Ovary (tissue), 9 donors: ENCODE results near the gene PLCD1. TPM values are rescaled to one million over a fixed set of nuclear protein-coding genes. Genes with fewer than 3 reads are reported as not detected.
A peak's percentile ranks its signal among the peaks of the same experiment; 100 is the strongest.

Experiments used
- DNase-seq, 5 donors: peaks; one replicate each; pipeline ENCODE4 v3.0.0-alpha.2; 2019 to 2020
- H3K27ac ChIP-seq, 2 donors: fragments of 200-600 bp; one replicate each; pipeline versions ENCODE4 v1.5.1 to v1.8.0; 2019 to 2022
- H3K27me3 ChIP-seq: fragments of 200-600 bp; one replicate; pipeline ENCODE4 v1.8.0; 2022
- H3K36me3 ChIP-seq: fragments of 200-600 bp; sonication (generic); one replicate; pipeline ENCODE4 v1.5.1; 2019
- H3K4me1 ChIP-seq: one replicate; pipeline ENCODE4 v1.8.1; 2013; ENCODE audit warnings: mild to moderate bottlenecking, moderate library complexity; ENCODE audit not compliant: insufficient read depth
- H3K4me3 ChIP-seq: fragments of 200-600 bp; sonication (generic); one replicate; pipeline ENCODE4 v1.5.1; 2017
- H3K9me3 ChIP-seq, 2 donors: fragments of 200-600 bp in 1 of 2; sonication (generic) in 1 of 2; one replicate each; pipeline versions ENCODE4 v1.5.1 to v1.8.1; 2013 to 2019; ENCODE audit warnings: mild to moderate bottlenecking in 1 of 2, moderate library complexity in 1 of 2
- EP300 ChIP-seq: sonication (generic); formaldehyde crosslinking; IDR thresholded peaks from one replicate; pipeline ENCODE4 v1.6.1; 2017; ENCODE audit warnings: antibody characterized with exemption
- POLR2A ChIP-seq: fragments of 450-650 bp; IDR thresholded peaks from one replicate; pipeline ENCODE4 v1.6.1; 2017; ENCODE audit warnings: antibody characterized with exemption, mild to moderate bottlenecking, moderate library complexity
- WGBS, 3 donors: extraction: QIAGEN DNeasy Blood & Tissue Kit in 1 of 3; methylation state at CpG; one replicate each; pipeline versions ENCODE4 v1.1.5 to v1.1.7; 2013 to 2017; 5-methylcytosine and 5-hydroxymethylcytosine counted together
- intact Hi-C, 4 donors: fragments of 100-400 bp; cut with DNase I; formaldehyde crosslinking; loops; one replicate each; pipeline versions ENCODE4 v1.11.0 to v1.15.1; 2022 to 2023
- polyA plus RNA-seq, 2 donors: library from polyadenylated mRNA; stranded (reverse); fragments of 200-250 nt in 1 of 2; fragments of 350-450 nt in 1 of 2; fragmentation: Illumina TruSeq in 1 of 2; extraction: RNeasy Lipid Tissue Mini Kit (QIAGEN cat#74804) in 1 of 2; gene quantifications; one replicate each; pipeline ENCODE4 v1.2.3, GENCODE V29; 2013 to 2014
- total RNA-seq, 7 donors: library from RNA; depleted of rRNA in 2 of 7; stranded (reverse); fragments of >200 nt in 2 of 7; fragmentation: NEBNext Ultra II Directional in 3 of 7; extraction: Animal tissue kit (Norgen Biotek cat#: 25700) in 3 of 7; gene quantifications; one replicate each; pipeline versions ENCODE4 v1.1.0 to v1.2.4, GENCODE V29; 2016 to 2023
- TF ChIP-seq, protein P1 (sequence below), 3 donors: fragments of 450-650 bp in 2 of 3; fragments of 200-600 bp in 1 of 3; IDR thresholded peaks; one replicate each; pipeline versions ENCODE4 v1.5.1 to v1.8.0; 2016 to 2022; ENCODE audit warnings: antibody characterized with exemption in 3 of 3, mild to moderate bottlenecking in 1 of 3
- donor health status: DM: no; HTN: no; CAD: no; lungs with moderate emphysema.
- donor health status: DM: no; HTN: no; CAD: no.
- donor health status: Bipolar disorder and iron deficiency.
- donor health status: DM: yes; HTN: yes; CAD: no.
- donor health status: DM: no; HTN: no; CAD: no.
- donor health status: DM: yes; HTN: yes; CAD: no.

The PLCD1 gene
- total and polyA plus RNA-seq, 9 donors, result 12.3 to 62.3 (median 27.0) TPM

DNA sequence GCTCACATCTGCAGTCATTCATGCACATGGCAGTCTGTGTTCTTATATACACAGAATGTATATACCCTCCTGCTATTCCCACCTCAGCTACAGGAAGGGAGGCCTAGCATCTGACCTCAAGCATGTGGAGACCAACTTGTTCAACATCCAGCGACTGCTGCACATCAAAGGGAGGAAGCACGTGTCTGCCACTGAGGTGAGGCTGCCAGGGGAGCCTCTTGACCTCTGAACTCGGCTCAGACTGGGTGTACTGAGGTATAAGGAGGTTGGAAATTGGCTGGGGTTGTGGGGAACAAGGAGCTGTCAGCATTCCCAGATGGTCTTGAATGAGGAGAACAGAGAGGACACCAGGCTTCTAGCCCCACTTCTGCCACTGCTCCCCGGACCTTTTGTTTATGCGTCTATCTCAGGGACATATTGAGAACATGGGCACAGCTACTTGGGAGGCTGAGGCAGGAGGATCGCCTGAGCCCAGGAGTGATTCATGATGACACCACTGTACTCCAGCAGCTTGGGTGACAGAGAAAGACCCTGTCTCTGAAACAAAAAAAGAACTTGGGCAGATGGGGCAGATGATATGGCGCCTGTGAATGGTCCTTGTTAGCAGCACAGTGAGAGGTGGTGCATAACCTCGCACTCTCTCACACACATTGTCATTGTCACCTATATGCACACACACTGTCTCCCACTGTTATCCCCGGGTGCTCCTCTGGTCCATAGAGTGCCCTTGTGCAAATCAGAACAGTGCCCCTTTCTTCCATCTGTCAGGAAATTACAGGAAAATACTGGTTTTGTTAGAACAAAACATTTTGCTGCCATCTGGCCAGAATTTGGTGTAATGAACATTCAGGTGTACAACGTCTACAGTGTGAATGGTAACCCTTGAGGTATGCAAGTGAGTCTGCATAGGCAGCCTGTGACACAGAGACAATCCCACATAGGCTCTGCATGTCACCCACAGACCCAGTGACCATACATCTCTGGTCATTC is 33.5 kb downstream of the PLCD1 start:
- Histone ChIP-seq H3K9me3 (no peaks in the 10 kb centered on the region), H3K27me3 (no peaks in the 10 kb centered on the region), H3K4me3 (no peak overlapping the region), H3K4me1 (peaks cover 8% of the 10 kb centered on the region), H3K27ac (no peak overlapping the region), H3K36me3 (no peaks in the 10 kb centered on the region)
- intact Hi-C loops, result no loop called here
- 76 to 83% (median 78%) methylated on average over 10 of the region's 10 CpGs for WGBS, 3 donors
- no peak for TF ChIP-seq POLR2A
- TF ChIP-seq, protein P1, sequence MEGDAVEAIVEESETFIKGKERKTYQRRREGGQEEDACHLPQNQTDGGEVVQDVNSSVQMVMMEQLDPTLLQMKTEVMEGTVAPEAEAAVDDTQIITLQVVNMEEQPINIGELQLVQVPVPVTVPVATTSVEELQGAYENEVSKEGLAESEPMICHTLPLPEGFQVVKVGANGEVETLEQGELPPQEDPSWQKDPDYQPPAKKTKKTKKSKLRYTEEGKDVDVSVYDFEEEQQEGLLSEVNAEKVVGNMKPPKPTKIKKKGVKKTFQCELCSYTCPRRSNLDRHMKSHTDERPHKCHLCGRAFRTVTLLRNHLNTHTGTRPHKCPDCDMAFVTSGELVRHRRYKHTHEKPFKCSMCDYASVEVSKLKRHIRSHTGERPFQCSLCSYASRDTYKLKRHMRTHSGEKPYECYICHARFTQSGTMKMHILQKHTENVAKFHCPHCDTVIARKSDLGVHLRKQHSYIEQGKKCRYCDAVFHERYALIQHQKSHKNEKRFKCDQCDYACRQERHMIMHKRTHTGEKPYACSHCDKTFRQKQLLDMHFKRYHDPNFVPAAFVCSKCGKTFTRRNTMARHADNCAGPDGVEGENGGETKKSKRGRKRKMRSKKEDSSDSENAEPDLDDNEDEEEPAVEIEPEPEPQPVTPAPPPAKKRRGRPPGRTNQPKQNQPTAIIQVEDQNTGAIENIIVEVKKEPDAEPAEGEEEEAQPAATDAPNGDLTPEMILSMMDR (IDR thresholded peaks at IDR 0.05), result no peak
- TF ChIP-seq EP300, result no peak
- peak in 1 of 5 donors; percentile 31 for DNase-seq

DNA sequence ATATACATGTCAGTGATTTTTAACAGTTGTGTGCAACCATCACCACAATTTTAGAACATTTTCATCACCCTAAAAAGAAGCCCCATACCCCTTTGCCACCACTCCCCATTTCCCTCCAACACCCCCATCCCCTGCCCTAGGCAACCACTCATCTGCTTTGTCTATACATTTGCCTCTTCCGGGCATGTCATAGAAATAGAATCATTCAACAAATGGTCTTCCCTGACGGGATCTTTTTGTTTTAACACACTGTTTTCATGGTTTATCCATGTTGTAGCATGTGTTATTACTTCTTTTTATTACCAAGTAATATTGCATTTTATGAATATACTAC is 34.8 kb downstream of the PLCD1 start:
- DNase-seq, result no peak
- intact Hi-C loops, result no loop called here
- WGBS, 3 donors, result 8 to 17% (median 10%) methylated on average over 2 of the region's 2 CpGs
- Histone ChIP-seq H3K36me3 (no peaks in the 10 kb centered on the region), H3K4me1 (peaks cover 8% of the 10 kb centered on the region), H3K27ac (no peak overlapping the region), H3K9me3 (no peaks in the 10 kb centered on the region), H3K27me3 (no peaks in the 10 kb centered on the region), H3K4me3 (peak overlapping the region; percentile 60)
- no peak for TF ChIP-seq POLR2A
- TF ChIP-seq EP300, result no peak
- TF ChIP-seq, protein P1 (IDR thresholded peaks at IDR 0.05), result no peak

DNA sequence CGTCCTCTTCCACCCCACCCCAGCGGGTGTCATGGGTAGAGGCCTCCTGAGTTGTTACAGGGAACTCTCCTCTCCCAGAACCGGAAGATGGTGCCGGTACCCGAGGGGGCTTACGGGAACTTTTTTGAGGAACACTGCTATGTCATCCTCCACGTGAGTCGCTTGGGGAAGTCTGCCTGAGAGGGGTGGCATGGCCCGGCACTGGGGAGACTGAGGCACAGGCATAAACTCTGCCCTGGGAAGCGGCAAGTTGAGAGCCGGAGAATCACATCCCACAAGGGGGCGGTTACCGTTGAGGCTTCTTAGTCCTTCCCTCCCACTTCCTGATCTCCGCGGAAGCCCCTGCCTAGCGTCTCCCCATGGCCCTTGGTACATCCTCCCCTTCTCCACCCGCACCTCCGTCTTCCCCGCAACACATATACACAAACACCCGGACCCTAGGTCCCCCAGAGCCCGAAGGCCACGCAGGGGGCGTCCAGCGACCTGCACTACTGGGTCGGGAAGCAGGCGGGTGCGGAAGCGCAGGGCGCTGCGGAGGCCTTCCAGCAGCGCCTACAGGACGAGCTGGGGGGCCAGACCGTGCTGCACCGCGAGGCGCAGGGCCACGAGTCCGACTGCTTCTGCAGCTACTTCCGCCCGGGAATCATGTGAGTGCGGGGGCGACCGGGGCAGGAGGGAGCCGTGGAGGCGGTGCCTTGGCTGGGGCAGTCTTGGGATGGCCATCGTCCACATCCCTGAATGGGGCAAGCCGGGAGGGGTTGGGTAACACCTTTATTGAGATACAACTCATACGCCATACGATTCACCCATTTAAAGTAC is 35.4 kb downstream of the PLCD1 start:
- H3K27me3 ChIP-seq, result no peaks in the 10 kb centered on the region
- intact Hi-C loops, result no loop called here
- no peaks in the 10 kb centered on the region for H3K36me3 ChIP-seq
- DNase-seq, result peak; percentile 83 to 88 (median 85)
- H3K4me1 ChIP-seq, result peaks cover 8% of the 10 kb centered on the region
- H3K4me3 ChIP-seq, result peak overlapping the region; percentile 60
- H3K9me3 ChIP-seq, result no peaks in the 10 kb centered on the region
- WGBS, 3 donors, result 0 to 1% (median 1%) methylated on average over 36 to 49 of the region's 49 CpGs
- TF ChIP-seq EP300, result no peak
- peak; percentile 32 for TF ChIP-seq POLR2A
- TF ChIP-seq, protein P1 (IDR thresholded peaks at IDR 0.05), result peak in 1 of 3 donors; percentile 16
- H3K27ac ChIP-seq, result peak overlapping the region; percentile 52 to 64

DNA sequence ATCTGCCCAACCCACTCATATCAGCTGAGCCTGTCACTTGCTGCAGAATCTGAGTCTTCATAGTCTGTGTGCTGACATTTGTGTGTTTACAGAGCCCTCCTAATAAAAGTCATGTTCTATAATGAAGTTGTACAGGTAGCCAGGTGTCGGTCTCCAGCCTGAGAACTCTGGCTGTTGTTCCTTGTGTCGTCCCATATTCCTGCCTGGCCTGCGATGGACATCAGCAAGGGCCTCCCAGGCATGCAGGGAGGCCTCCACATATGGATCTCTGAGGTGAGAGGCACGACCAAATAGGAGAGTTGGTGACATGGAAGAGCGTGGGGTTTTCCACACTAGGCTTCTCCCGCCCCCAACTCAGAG is 36.0 kb downstream of the PLCD1 start:
- H3K27me3 ChIP-seq, result no peaks in the 10 kb centered on the region
- DNase-seq, result no peak
- H3K4me1 ChIP-seq, result peaks cover 6% of the 10 kb centered on the region
- no peaks in the 10 kb centered on the region for H3K9me3 ChIP-seq
- intact Hi-C loops, result no loop called here
- WGBS, 3 donors, result 38 to 49% (median 44%) methylated on average over 6 of the region's 6 CpGs
- TF ChIP-seq, protein P1 (IDR thresholded peaks at IDR 0.05), result no peak
- H3K27ac ChIP-seq, result no peak overlapping the region
- H3K36me3 ChIP-seq, result no peaks in the 10 kb centered on the region
- peak overlapping the region; percentile 60 for H3K4me3 ChIP-seq
